ENCODE data around the gene PSMC5.

Gene PSMC5

DNA sequence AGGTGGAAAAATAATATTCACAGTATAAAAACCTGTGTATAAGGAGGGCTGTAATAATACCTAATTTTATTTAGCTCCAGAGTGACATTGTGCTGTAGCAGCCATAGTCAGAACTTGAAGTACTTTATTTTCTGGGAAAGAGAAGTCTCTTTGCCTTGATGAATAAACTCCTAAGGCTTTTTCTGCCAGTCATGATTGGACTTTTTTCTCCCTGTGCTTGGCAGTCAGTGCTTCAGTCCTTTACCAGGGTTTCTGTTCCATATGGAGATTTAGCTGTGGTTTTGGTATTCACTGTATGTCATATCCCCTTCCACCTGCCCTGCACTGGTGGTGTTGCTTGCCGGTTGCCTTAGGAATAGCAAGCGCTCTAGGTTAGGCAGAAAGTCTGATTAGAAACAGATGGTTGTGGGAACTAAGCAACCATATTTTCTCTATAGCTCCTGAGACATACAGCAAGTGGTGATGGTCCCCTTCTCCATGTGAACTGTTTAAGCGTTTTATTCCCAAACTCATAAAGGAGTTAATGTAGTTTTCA lies 28.6 kb upstream of the PSMC5 start:
- no peak for TF ChIP-seq CEBPB (IDR thresholded peaks at IDR 0.05)

DNA sequence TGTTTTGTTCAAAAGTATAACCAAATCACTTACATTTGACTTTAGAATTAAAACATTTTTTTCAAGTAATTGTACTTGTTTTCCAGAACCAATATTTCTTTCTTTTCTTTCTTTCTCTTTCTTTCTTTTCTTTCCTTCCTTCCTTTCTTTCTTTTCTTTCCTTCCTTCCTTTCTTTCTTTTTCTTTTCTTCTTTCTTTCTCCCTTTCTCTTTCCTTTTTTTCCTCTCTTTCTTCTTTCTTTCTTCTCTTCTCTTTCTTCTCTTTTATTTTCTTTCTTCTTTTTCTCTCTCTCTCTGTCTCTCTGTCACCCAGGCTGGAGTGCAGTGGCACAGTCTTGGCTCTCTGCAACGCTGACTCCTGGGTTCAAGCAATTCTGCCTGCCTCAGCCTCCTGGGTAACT lies 26.4 kb upstream of the PSMC5 start:
- no peak for TF ChIP-seq RAD21 (IDR thresholded peaks at IDR 0.05; ENCODE audit: low read depth)
- no peak for TF ChIP-seq NFIC (IDR thresholded peaks at IDR 0.05)
- TF ChIP-seq, protein P1, sequence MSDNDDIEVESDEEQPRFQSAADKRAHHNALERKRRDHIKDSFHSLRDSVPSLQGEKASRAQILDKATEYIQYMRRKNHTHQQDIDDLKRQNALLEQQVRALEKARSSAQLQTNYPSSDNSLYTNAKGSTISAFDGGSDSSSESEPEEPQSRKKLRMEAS (IDR thresholded peaks at IDR 0.05): no peak
- no peak for TF ChIP-seq EGR1 (IDR thresholded peaks at IDR 0.05)
- TF ChIP-seq FOXM1 (IDR thresholded peaks at IDR 0.05; ENCODE audit: borderline replicate concordance, low read depth): no peak
- no peak for TF ChIP-seq ZBTB7A (IDR thresholded peaks at IDR 0.05; ENCODE audit: low read depth)
- no peak for TF ChIP-seq CEBPB (IDR thresholded peaks at IDR 0.05)
- no peak for TF ChIP-seq CREB1 (IDR thresholded peaks at IDR 0.05; ENCODE audit: low read depth)
- no peak for TF ChIP-seq TEAD4 (IDR thresholded peaks at IDR 0.05)
- TF ChIP-seq, protein P2, sequence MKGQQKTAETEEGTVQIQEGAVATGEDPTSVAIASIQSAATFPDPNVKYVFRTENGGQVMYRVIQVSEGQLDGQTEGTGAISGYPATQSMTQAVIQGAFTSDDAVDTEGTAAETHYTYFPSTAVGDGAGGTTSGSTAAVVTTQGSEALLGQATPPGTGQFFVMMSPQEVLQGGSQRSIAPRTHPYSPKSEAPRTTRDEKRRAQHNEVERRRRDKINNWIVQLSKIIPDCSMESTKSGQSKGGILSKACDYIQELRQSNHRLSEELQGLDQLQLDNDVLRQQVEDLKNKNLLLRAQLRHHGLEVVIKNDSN (IDR thresholded peaks at IDR 0.05): no peak
- TF ChIP-seq EP300 (IDR thresholded peaks at IDR 0.05; ENCODE audit: borderline replicate concordance): no peak
- no peak for TF ChIP-seq YY1 (IDR thresholded peaks at IDR 0.05; ENCODE audit: low read depth)
- TF ChIP-seq, protein P3, sequence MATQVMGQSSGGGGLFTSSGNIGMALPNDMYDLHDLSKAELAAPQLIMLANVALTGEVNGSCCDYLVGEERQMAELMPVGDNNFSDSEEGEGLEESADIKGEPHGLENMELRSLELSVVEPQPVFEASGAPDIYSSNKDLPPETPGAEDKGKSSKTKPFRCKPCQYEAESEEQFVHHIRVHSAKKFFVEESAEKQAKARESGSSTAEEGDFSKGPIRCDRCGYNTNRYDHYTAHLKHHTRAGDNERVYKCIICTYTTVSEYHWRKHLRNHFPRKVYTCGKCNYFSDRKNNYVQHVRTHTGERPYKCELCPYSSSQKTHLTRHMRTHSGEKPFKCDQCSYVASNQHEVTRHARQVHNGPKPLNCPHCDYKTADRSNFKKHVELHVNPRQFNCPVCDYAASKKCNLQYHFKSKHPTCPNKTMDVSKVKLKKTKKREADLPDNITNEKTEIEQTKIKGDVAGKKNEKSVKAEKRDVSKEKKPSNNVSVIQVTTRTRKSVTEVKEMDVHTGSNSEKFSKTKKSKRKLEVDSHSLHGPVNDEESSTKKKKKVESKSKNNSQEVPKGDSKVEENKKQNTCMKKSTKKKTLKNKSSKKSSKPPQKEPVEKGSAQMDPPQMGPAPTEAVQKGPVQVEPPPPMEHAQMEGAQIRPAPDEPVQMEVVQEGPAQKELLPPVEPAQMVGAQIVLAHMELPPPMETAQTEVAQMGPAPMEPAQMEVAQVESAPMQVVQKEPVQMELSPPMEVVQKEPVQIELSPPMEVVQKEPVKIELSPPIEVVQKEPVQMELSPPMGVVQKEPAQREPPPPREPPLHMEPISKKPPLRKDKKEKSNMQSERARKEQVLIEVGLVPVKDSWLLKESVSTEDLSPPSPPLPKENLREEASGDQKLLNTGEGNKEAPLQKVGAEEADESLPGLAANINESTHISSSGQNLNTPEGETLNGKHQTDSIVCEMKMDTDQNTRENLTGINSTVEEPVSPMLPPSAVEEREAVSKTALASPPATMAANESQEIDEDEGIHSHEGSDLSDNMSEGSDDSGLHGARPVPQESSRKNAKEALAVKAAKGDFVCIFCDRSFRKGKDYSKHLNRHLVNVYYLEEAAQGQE (IDR thresholded peaks at IDR 0.05; ENCODE audit: low read depth): no peak
- TF ChIP-seq TCF12 (IDR thresholded peaks at IDR 0.05; ENCODE audit: low read depth): no peak

DNA sequence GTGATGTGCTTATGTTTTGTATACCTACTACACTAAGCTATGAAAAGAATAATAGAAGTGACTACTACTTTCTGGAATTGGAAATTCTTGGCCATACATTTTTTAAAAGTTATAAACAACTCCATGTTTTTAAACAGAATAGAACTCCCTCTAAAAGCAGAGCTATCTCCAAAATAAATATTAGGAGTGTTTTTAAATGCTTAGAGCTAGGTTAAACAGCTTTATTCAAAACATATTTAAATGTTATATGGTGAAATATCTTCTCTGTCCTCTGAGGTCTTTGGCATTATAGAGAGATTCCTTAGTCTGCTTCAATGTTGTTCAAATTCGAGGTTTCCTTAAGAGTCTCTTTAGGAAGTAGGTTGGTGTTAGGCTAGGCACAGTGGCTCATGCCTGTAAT lies 22.9 kb upstream of the PSMC5 start:
- TF ChIP-seq TAF1 (IDR thresholded peaks at IDR 0.05; ENCODE audit: low read depth) (no peak), FOXM1 (IDR thresholded peaks at IDR 0.05; ENCODE audit: borderline replicate concordance, low read depth) (no peak), CREB1 (IDR thresholded peaks at IDR 0.05; ENCODE audit: low read depth) (no peak), NFIC (IDR thresholded peaks at IDR 0.05) (no peak), RAD21 (IDR thresholded peaks at IDR 0.05; ENCODE audit: low read depth) (no peak), TEAD4 (IDR thresholded peaks at IDR 0.05) (no peak), TCF12 (IDR thresholded peaks at IDR 0.05; ENCODE audit: low read depth) (no peak), YY1 (IDR thresholded peaks at IDR 0.05; ENCODE audit: low read depth) (no peak), CEBPB (IDR thresholded peaks at IDR 0.05) (no peak), EGR1 (IDR thresholded peaks at IDR 0.05) (no peak), EP300 (IDR thresholded peaks at IDR 0.05; ENCODE audit: borderline replicate concordance) (no peak), ZBTB7A (IDR thresholded peaks at IDR 0.05; ENCODE audit: low read depth) (no peak)
- TF ChIP-seq, protein P3 (IDR thresholded peaks at IDR 0.05; ENCODE audit: low read depth): no peak
- TF ChIP-seq, protein P1 (IDR thresholded peaks at IDR 0.05): no peak
- TF ChIP-seq, protein P2 (IDR thresholded peaks at IDR 0.05): no peak

DNA sequence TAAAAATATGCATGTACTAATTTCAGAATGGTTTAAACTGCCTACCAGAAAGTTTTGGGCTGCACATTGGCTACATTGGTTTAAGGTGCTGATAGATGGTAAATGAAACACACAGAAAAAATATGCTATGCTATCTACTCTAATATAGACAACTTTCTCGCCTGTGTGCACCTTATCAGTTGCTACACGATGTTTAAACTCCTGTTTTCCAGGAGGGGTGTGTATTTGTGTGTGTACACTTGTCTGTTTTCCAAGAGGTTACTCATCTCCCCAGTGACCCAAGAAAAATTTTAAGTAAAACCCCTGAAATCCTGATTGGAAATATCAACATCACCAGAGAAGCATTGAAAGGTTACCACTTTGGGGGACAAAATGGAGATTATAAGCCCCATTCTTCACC lies 21.6 kb upstream of the PSMC5 start:
- TF ChIP-seq FOXM1 (IDR thresholded peaks at IDR 0.05; ENCODE audit: borderline replicate concordance, low read depth) (no peak), EP300 (IDR thresholded peaks at IDR 0.05; ENCODE audit: borderline replicate concordance) (no peak)
- TF ChIP-seq, protein P3 (IDR thresholded peaks at IDR 0.05; ENCODE audit: low read depth): no peak

DNA sequence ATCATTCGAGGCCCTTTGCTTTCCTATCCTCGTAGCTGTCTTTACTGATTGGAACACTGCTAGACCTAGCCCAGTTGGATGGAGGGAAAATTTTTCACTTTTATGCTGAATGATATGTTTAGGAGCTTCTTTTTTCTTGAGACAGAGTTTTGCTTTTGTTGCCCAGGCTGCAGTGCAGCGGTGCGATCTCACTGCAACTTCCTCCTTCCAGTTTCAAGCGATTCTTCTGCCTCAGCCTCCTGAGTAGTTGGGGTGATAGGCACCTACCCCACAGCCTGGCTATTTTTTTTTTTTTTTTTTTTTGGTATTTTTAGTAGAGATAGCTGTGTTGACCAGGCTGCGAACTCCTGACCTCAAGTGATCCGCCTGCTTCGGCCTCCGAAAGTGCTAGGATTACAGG lies 17.3 kb upstream of the PSMC5 start:
- TF ChIP-seq EP300 (IDR thresholded peaks at IDR 0.05; ENCODE audit: borderline replicate concordance) (no peak), ZBTB7A (IDR thresholded peaks at IDR 0.05; ENCODE audit: low read depth) (no peak), YY1 (IDR thresholded peaks at IDR 0.05; ENCODE audit: low read depth) (no peak), RAD21 (IDR thresholded peaks at IDR 0.05; ENCODE audit: low read depth) (no peak), FOXM1 (IDR thresholded peaks at IDR 0.05; ENCODE audit: borderline replicate concordance, low read depth) (no peak), CREB1 (IDR thresholded peaks at IDR 0.05; ENCODE audit: low read depth) (no peak), NFIC (IDR thresholded peaks at IDR 0.05) (no peak), CEBPB (IDR thresholded peaks at IDR 0.05) (no peak), TAF1 (IDR thresholded peaks at IDR 0.05; ENCODE audit: low read depth) (no peak), EGR1 (IDR thresholded peaks at IDR 0.05) (no peak), TCF12 (IDR thresholded peaks at IDR 0.05; ENCODE audit: low read depth) (no peak), TEAD4 (IDR thresholded peaks at IDR 0.05) (no peak)
- TF ChIP-seq, protein P1 (IDR thresholded peaks at IDR 0.05): no peak
- TF ChIP-seq, protein P2 (IDR thresholded peaks at IDR 0.05): no peak
- TF ChIP-seq, protein P3 (IDR thresholded peaks at IDR 0.05; ENCODE audit: low read depth): no peak
